ENCODE data around the gene POC1A.

DNA sequence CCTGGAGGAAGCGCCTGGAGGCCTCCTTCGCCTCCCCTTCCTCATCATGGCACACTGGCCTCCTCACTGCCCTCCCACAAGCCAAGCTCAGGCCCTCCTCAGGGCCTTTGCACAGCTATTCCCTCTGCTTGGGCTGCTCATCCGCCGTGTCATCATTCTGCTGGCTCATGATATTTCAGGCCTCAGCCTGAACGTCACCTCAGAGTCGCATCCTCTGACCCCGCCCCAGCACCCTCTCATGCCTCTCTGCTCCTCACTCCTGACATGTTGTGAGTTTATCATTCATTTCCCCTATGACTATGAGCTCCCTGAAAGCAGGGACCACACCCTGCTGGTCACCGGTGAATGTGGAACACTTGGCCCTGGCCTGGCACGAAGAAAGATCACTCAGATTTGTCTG is 20.7 kb upstream of the POC1A start:
- TF ChIP-seq YY1 (IDR thresholded peaks at IDR 0.05; ENCODE audit: insufficient read depth, insufficient read length) (no peak), ZNF274 (IDR thresholded peaks at IDR 0.05; ENCODE audit: low read depth, low read length) (no peak)

Measured in NT2/D1 (cell line).